WTC11 (cell line): ENCODE measurements around the gene LAMC1. TPM values are rescaled to one million over a fixed set of nuclear protein-coding genes. Genes with fewer than 3 reads are reported as not detected.

ENCODE experiments used
- ATAC-seq: fragments of 200-7000 bp; cut with Tn5 transposase; 2 replicates; pipeline ENCODE4 v1.10.0; 2021; ENCODE audit warnings: mild to moderate bottlenecking, moderate library complexity
- CTCF ChIA-PET: fragments of 300-600 bp; sonication (Branson Sonifier 250); formaldehyde crosslinking; loops from one replicate; lab custom pipeline; 2021; ENCODE audit warnings: antibody characterized with exemption; lab: Charles Lee
- POLR2A ChIA-PET: fragments of 350-600 bp; sonication (Branson Sonifier 250); formaldehyde crosslinking; loops from one replicate; lab custom pipeline; 2021; ENCODE audit warnings: antibody characterized with exemption; lab: Charles Lee
- DNase-seq: peaks from one replicate; pipeline ENCODE4 v3.0.0; 2021; ENCODE audit warnings: low spot score
- H3K27ac Mint-ChIP-seq: 2 replicates; pipeline ENCODE4 v1.8.0; 2021; ENCODE audit warnings: mixed read lengths
- H3K27me3 Mint-ChIP-seq: 2 replicates; pipeline ENCODE4 v1.8.0; 2021; ENCODE audit warnings: low read depth, mild to moderate bottlenecking, moderate library complexity, mixed read lengths
- H3K36me3 Mint-ChIP-seq: 2 replicates; pipeline ENCODE4 v1.8.0; 2021; ENCODE audit warnings: mixed read lengths
- H3K4me1 Mint-ChIP-seq: 2 replicates; pipeline ENCODE4 v1.8.0; 2022; ENCODE audit warnings: mixed read lengths
- H3K4me3 Mint-ChIP-seq: 2 replicates; pipeline ENCODE4 v1.8.0; 2021; ENCODE audit warnings: mild to moderate bottlenecking, moderate library complexity, mixed read lengths
- H3K9me3 Mint-ChIP-seq: 2 replicates; pipeline ENCODE4 v1.8.0; 2021; ENCODE audit warnings: mixed read lengths
- EMX1 ChIP-seq: fragments of 250-450 bp; sonication (Bioruptor Pico); IDR thresholded peaks from 2 replicates; pipeline ENCODE4 v1.8.0; 2021; ENCODE audit warnings: mild to moderate bottlenecking
- ERG ChIP-seq: fragments of 250-450 bp; sonication (Bioruptor Pico); IDR thresholded peaks from 2 replicates; pipeline ENCODE4 v1.8.0; 2021; ENCODE audit warnings: mild to moderate bottlenecking
- FOXJ3 ChIP-seq: sonication (generic); formaldehyde crosslinking; IDR thresholded peaks from 2 replicates; pipeline ENCODE4 v1.9.0; 2021; ENCODE audit warnings: missing genetic modification reagents, mild to moderate bottlenecking, borderline replicate concordance
- FOXK1 ChIP-seq: sonication (generic); formaldehyde crosslinking; IDR thresholded peaks from 2 replicates; pipeline ENCODE4 v1.8.0; 2022; ENCODE audit warnings: mild to moderate bottlenecking, moderate library complexity, missing genetic modification reagents
- GTF2I ChIP-seq: fragments of 250-450 bp; sonication (Bioruptor Pico); conservative IDR thresholded peaks from 2 replicates; pipeline ENCODE4 v1.4.0; 2021; ENCODE audit warnings: mild to moderate bottlenecking
- HMGXB4 ChIP-seq: sonication (generic); formaldehyde crosslinking; IDR thresholded peaks from 2 replicates; pipeline ENCODE4 v1.8.1; 2023; ENCODE audit warnings: mild to moderate bottlenecking, moderate library complexity, missing genetic modification reagents
- KAT7 ChIP-seq: sonication (generic); formaldehyde crosslinking; IDR thresholded peaks from 2 replicates; pipeline ENCODE4 v1.8.1; 2023; ENCODE audit warnings: missing genetic modification reagents, mild to moderate bottlenecking, borderline replicate concordance
- MYBL2 ChIP-seq: sonication (generic); formaldehyde crosslinking; IDR thresholded peaks from 2 replicates; pipeline ENCODE4 v1.8.1; 2023; ENCODE audit warnings: mild to moderate bottlenecking, moderate library complexity, missing genetic modification reagents
- NFYB ChIP-seq: sonication (generic); formaldehyde crosslinking; conservative IDR thresholded peaks from 2 replicates; pipeline ENCODE4 v1.8.0; 2022; ENCODE audit warnings: low read depth, missing genetic modification reagents
- NR2C2 ChIP-seq: sonication (generic); formaldehyde crosslinking; IDR thresholded peaks from 2 replicates; pipeline ENCODE4 v1.8.0; 2022; ENCODE audit warnings: mild to moderate bottlenecking, missing genetic modification reagents
- NR3C1 ChIP-seq: sonication (generic); formaldehyde crosslinking; conservative IDR thresholded peaks from 2 replicates; pipeline ENCODE4 v1.8.1; 2023; ENCODE audit warnings: low read depth, mild to moderate bottlenecking, missing genetic modification reagents
- PRDM15 ChIP-seq: sonication (generic); formaldehyde crosslinking; IDR thresholded peaks from 2 replicates; pipeline ENCODE4 v1.8.0; 2022; ENCODE audit warnings: missing genetic modification reagents
- PRRX2 ChIP-seq: fragments of 250-450 bp; sonication (Bioruptor Pico); IDR thresholded peaks from 2 replicates; pipeline ENCODE4 v1.8.0; 2021; ENCODE audit warnings: mild to moderate bottlenecking
- SOX15 ChIP-seq: fragments of 250-450 bp; sonication (Bioruptor Pico); IDR thresholded peaks from 2 replicates; pipeline ENCODE4 v1.9.0; 2021; ENCODE audit warnings: mild to moderate bottlenecking
- TEAD4 ChIP-seq: sonication (generic); formaldehyde crosslinking; IDR thresholded peaks from 2 replicates; pipeline ENCODE4 v1.8.0; 2022; ENCODE audit warnings: mild to moderate bottlenecking, missing genetic modification reagents
- total RNA-seq: library from RNA; stranded (reverse); gene quantifications from 3 replicates; pipeline ENCODE4 v1.2.3, GENCODE V29; 2021
- TF ChIP-seq, protein P1 (sequence below): sonication (generic); formaldehyde crosslinking; conservative IDR thresholded peaks from 2 replicates; pipeline ENCODE4 v1.8.1; 2023; ENCODE audit warnings: mild to moderate bottlenecking, low read depth, missing genetic modification reagents, moderate library complexity
- TF ChIP-seq, protein P2 (sequence below): sonication (generic); formaldehyde crosslinking; IDR thresholded peaks from 2 replicates; pipeline ENCODE4 v1.8.1; 2022; ENCODE audit warnings: low read depth, missing genetic modification reagents, borderline replicate concordance
- TF ChIP-seq, protein P3 (sequence below): sonication (generic); formaldehyde crosslinking; IDR thresholded peaks from 2 replicates; pipeline ENCODE4 v1.8.1; 2023; ENCODE audit warnings: mild to moderate bottlenecking, missing genetic modification reagents
- TF ChIP-seq, protein P4 (sequence below): sonication (generic); formaldehyde crosslinking; IDR thresholded peaks from 2 replicates; pipeline ENCODE4 v1.8.1; 2022; ENCODE audit warnings: low read depth, mild to moderate bottlenecking, moderate library complexity, missing genetic modification reagents, borderline replicate concordance
- TF ChIP-seq, protein P5 (sequence below): sonication (generic); formaldehyde crosslinking; IDR thresholded peaks from 2 replicates; pipeline ENCODE4 v1.8.1; 2022; ENCODE audit warnings: mild to moderate bottlenecking, missing genetic modification reagents, moderate library complexity, borderline replicate concordance

LAMC1 gene
- total RNA-seq, 1 experiment from 2014 or later: 162 TPM

GRCh38 chr1:182984621-182985020 is 38.6 kb upstream of the LAMC1 start:
- TF ChIP-seq PRRX2 (CRISPR knock-in tag) (no peak), MYBL2 (CRISPR knock-in tag) (no peak)
- TF ChIP-seq, protein P1, sequence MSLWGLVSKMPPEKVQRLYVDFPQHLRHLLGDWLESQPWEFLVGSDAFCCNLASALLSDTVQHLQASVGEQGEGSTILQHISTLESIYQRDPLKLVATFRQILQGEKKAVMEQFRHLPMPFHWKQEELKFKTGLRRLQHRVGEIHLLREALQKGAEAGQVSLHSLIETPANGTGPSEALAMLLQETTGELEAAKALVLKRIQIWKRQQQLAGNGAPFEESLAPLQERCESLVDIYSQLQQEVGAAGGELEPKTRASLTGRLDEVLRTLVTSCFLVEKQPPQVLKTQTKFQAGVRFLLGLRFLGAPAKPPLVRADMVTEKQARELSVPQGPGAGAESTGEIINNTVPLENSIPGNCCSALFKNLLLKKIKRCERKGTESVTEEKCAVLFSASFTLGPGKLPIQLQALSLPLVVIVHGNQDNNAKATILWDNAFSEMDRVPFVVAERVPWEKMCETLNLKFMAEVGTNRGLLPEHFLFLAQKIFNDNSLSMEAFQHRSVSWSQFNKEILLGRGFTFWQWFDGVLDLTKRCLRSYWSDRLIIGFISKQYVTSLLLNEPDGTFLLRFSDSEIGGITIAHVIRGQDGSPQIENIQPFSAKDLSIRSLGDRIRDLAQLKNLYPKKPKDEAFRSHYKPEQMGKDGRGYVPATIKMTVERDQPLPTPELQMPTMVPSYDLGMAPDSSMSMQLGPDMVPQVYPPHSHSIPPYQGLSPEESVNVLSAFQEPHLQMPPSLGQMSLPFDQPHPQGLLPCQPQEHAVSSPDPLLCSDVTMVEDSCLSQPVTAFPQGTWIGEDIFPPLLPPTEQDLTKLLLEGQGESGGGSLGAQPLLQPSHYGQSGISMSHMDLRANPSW: no peak
- peaks cover 7% of the 10 kb centered on the region for H3K9me3 Mint-ChIP-seq
- no peak overlapping the region for H3K27ac Mint-ChIP-seq
- DNase-seq (no peak), ATAC-seq (no peak)
- H3K36me3 Mint-ChIP-seq: peaks cover 6% of the 10 kb centered on the region; the same call in 1 of the 2 replicates
- H3K4me3 Mint-ChIP-seq: no peak overlapping the region
- ChIA-PET POLR2A (no interaction called here), CTCF (no interaction called here)
- H3K4me1 Mint-ChIP-seq: no peaks in the 10 kb centered on the region; the same call in 1 of the 2 replicates
- H3K27me3 Mint-ChIP-seq: no peaks in the 10 kb centered on the region

- Mint-ChIP-seq H3K27ac (no peak overlapping the region), H3K4me3 (no peak overlapping the region), H3K4me1 (peaks cover 6% of the 10 kb centered on the region; the same call in 1 of the 2 replicates), H3K36me3 (peaks cover 6% of the 10 kb centered on the region; the same call in 1 of the 2 replicates), H3K9me3 (peaks cover 7% of the 10 kb centered on the region), H3K27me3 (no peaks in the 10 kb centered on the region)
- no peak for ATAC-seq
- DNase-seq: no peak
- POLR2A ChIA-PET: no interaction called here
- CTCF ChIA-PET: no interaction called here
- TF ChIP-seq HMGXB4 (CRISPR knock-in tag): no peak
- no peak for TF ChIP-seq FOXJ3
- TF ChIP-seq ERG: no peak
- TF ChIP-seq, protein P2, sequence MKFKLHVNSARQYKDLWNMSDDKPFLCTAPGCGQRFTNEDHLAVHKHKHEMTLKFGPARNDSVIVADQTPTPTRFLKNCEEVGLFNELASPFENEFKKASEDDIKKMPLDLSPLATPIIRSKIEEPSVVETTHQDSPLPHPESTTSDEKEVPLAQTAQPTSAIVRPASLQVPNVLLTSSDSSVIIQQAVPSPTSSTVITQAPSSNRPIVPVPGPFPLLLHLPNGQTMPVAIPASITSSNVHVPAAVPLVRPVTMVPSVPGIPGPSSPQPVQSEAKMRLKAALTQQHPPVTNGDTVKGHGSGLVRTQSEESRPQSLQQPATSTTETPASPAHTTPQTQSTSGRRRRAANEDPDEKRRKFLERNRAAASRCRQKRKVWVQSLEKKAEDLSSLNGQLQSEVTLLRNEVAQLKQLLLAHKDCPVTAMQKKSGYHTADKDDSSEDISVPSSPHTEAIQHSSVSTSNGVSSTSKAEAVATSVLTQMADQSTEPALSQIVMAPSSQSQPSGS (CRISPR knock-in tag): no peak
- no peak for TF ChIP-seq PRDM15 (CRISPR knock-in tag)
- no peak for TF ChIP-seq TEAD4 (CRISPR knock-in tag)
- no peak for TF ChIP-seq FOXK1 (CRISPR knock-in tag)
- TF ChIP-seq NFYB (CRISPR knock-in tag): no peak
- TF ChIP-seq, protein P3, sequence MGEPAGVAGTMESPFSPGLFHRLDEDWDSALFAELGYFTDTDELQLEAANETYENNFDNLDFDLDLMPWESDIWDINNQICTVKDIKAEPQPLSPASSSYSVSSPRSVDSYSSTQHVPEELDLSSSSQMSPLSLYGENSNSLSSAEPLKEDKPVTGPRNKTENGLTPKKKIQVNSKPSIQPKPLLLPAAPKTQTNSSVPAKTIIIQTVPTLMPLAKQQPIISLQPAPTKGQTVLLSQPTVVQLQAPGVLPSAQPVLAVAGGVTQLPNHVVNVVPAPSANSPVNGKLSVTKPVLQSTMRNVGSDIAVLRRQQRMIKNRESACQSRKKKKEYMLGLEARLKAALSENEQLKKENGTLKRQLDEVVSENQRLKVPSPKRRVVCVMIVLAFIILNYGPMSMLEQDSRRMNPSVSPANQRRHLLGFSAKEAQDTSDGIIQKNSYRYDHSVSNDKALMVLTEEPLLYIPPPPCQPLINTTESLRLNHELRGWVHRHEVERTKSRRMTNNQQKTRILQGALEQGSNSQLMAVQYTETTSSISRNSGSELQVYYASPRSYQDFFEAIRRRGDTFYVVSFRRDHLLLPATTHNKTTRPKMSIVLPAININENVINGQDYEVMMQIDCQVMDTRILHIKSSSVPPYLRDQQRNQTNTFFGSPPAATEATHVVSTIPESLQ: no peak
- TF ChIP-seq KAT7 (CRISPR knock-in tag): no peak
- no peak for TF ChIP-seq SOX15
- no peak for TF ChIP-seq NR2C2 (CRISPR knock-in tag)
- no peak for TF ChIP-seq NR3C1 (CRISPR knock-in tag)
- TF ChIP-seq EMX1 (CRISPR knock-in tag): no peak
- TF ChIP-seq GTF2I (CRISPR knock-in tag): no peak
- TF ChIP-seq, protein P4, sequence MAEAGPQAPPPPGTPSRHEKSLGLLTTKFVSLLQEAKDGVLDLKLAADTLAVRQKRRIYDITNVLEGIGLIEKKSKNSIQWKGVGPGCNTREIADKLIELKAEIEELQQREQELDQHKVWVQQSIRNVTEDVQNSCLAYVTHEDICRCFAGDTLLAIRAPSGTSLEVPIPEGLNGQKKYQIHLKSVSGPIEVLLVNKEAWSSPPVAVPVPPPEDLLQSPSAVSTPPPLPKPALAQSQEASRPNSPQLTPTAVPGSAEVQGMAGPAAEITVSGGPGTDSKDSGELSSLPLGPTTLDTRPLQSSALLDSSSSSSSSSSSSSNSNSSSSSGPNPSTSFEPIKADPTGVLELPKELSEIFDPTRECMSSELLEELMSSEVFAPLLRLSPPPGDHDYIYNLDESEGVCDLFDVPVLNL (CRISPR knock-in tag): no peak
- TF ChIP-seq, protein P5, sequence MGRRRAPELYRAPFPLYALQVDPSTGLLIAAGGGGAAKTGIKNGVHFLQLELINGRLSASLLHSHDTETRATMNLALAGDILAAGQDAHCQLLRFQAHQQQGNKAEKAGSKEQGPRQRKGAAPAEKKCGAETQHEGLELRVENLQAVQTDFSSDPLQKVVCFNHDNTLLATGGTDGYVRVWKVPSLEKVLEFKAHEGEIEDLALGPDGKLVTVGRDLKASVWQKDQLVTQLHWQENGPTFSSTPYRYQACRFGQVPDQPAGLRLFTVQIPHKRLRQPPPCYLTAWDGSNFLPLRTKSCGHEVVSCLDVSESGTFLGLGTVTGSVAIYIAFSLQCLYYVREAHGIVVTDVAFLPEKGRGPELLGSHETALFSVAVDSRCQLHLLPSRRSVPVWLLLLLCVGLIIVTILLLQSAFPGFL: no peak
Observed at GRCh38 chr1:182985876-182986275, 37.3 kb upstream of the LAMC1 start.
